ENCODE results near the gene SEC14L1.

Gene SEC14L1

DNA sequence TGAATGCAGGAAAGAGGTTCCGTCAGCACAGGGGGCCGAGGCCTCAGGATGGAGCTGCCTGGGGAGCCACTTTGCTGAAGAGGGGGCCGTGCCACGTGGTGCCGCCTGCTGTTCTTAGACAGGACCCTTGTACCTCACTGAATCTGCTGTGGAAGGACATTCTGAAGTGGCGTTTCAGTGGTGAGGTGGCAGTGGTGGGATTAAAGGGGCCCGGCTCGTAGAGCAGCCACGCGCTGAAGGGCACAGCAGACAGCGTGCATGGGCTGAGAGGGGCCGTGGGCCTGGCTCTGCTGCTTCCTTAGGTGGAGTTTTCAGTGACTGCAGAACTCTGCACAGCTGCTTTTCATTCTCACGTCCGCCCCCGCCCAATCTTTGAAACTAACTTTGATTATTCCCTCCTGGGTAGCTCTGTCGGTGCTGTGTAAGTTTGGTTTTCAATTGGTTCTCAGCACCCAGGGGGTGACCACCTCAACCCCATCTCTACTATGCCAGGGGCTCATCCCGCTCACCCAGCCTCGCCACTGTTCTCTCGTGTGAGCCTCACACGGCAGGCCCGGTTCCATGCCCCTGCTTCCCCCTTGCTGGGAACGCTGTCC is 70.3 kb downstream of the SEC14L1 start:
- H3K9me3 ChIP-seq (ENCODE audit: control insufficient read depth, insufficient read depth, low read depth, low read length), result no peaks in the 10 kb centered on the region
- POLR2A ChIA-PET, result no interaction called here
- H3K36me3 ChIP-seq (ENCODE audit: control insufficient read depth in 2 of 2, insufficient read depth in 1 of 2, low read length in 2 of 2), result peaks cover 19 to 88% of the 10 kb centered on the region in 2 experiments; a peak in 2 of 3 replicates
- 0 out of 2 replicates have a peak, but pooled peaks cover 2% of the 10 kb centered on the region for H3K4me1 ChIP-seq (ENCODE audit: control insufficient read depth, insufficient read depth, low read length)
- CTCF ChIA-PET, result interaction anchor here (1.1 kb wide), 1 partner anchor 343 kb away, joined by 3 read pairs; the partner anchor contains the start of gene MGAT5B
- no peak overlapping the region for H3K4me3 ChIP-seq (ENCODE audit: low read depth, low read length)
- H3K27ac ChIP-seq (ENCODE audit: extremely low read depth, low read depth, low read length), result no peak overlapping the region
- TF ChIP-seq YY1 (tag by site-specific recombination; IDR thresholded peaks at IDR 0.05), result no peak

DNA sequence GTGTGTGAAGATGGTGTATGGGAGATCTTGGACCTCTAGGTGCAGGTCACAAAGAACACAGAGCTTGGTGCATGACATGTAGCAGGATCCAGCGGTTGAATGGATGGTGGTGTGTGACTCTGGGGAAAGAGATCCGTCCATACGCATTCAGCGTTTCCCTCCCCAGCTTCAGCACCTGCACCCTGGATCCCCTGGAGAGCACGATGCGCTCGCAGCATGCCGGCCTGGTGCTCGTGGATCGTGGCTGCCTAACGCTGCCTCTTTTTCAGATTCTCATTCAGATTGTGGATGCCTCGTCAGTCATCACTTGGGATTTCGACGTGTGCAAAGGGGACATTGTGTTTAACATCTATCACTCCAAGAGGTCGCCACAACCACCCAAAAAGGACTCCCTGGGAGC is 70.9 kb downstream of the SEC14L1 start:
- Histone ChIP-seq H3K36me3 (ENCODE audit: control insufficient read depth in 2 of 2, insufficient read depth in 1 of 2, low read length in 2 of 2) (peaks cover 14 to 88% of the 10 kb centered on the region in 2 experiments), H3K27ac (ENCODE audit: extremely low read depth, low read depth, low read length) (no peak overlapping the region), H3K4me1 (ENCODE audit: control insufficient read depth, insufficient read depth, low read length) (0 out of 2 replicates have a peak, but pooled peaks cover 2% of the 10 kb centered on the region), H3K4me3 (ENCODE audit: low read depth, low read length) (no peak overlapping the region), H3K9me3 (ENCODE audit: control insufficient read depth, insufficient read depth, low read depth, low read length) (no peaks in the 10 kb centered on the region)
- TF ChIP-seq ZNF114 (tag by site-specific recombination; IDR thresholded peaks at IDR 0.05) (no peak), FEZF1 (tag by site-specific recombination; IDR thresholded peaks at IDR 0.05) (no peak), ZNF416 (tag by site-specific recombination; IDR thresholded peaks at IDR 0.05) (no peak), RBAK (tag by site-specific recombination; IDR thresholded peaks at IDR 0.05) (no peak), ZFHX2 (tag by site-specific recombination; conservative IDR thresholded peaks at IDR 0.05) (no peak), ZNF221 (tag by site-specific recombination; IDR thresholded peaks at IDR 0.05; ENCODE audit: borderline replicate concordance) (no peak), KLF8 (tag by site-specific recombination; IDR thresholded peaks at IDR 0.05) (no peak), ZNF558 (tag by site-specific recombination; IDR thresholded peaks at IDR 0.05) (no peak), ZNF521 (tag by site-specific recombination; IDR thresholded peaks at IDR 0.05) (no peak), ZNF354C (tag by site-specific recombination; IDR thresholded peaks at IDR 0.05; ENCODE audit: borderline replicate concordance, low read depth) (no peak), ZNF404 (tag by site-specific recombination; IDR thresholded peaks at IDR 0.05) (no peak), ZNF48 (tag by site-specific recombination; IDR thresholded peaks at IDR 0.05) (no peak), ZNF341 (tag by site-specific recombination; IDR thresholded peaks at IDR 0.05; ENCODE audit: low read depth) (no peak), ZNF624 (tag by site-specific recombination; IDR thresholded peaks at IDR 0.05) (no peak)
- TF ChIP-seq, protein P1, sequence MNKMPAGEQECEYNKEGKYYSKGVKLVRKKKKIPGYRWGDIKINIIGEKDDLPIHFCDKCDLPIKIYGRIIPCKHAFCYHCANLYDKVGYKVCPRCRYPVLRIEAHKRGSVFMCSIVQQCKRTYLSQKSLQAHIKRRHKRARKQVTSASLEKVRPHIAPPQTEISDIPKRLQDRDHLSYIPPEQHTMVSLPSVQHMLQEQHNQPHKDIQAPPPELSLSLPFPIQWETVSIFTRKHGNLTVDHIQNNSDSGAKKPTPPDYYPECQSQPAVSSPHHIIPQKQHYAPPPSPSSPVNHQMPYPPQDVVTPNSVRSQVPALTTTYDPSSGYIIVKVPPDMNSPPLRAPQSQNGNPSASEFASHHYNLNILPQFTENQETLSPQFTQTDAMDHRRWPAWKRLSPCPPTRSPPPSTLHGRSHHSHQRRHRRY (tag by site-specific recombination; IDR thresholded peaks at IDR 0.05), result no peak
- TF ChIP-seq, protein P2, sequence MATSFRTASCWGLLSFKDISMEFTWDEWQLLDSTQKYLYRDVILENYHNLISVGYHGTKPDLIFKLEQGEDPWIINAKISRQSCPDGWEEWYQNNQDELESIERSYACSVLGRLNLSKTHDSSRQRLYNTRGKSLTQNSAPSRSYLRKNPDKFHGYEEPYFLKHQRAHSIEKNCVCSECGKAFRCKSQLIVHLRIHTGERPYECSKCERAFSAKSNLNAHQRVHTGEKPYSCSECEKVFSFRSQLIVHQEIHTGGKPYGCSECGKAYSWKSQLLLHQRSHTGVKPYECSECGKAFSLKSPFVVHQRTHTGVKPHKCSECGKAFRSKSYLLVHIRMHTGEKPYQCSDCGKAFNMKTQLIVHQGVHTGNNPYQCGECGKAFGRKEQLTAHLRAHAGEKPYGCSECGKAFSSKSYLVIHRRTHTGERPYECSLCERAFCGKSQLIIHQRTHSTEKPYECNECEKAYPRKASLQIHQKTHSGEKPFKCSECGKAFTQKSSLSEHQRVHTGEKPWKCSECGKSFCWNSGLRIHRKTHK (tag by site-specific recombination; IDR thresholded peaks at IDR 0.05), result no peak
- ChIA-PET POLR2A (interaction anchor here (0.9 kb wide), 1 partner anchor 18 kb away, joined by 3 read pairs; no protein-coding TSS in a partner anchor), CTCF (no interaction called here)

DNA sequence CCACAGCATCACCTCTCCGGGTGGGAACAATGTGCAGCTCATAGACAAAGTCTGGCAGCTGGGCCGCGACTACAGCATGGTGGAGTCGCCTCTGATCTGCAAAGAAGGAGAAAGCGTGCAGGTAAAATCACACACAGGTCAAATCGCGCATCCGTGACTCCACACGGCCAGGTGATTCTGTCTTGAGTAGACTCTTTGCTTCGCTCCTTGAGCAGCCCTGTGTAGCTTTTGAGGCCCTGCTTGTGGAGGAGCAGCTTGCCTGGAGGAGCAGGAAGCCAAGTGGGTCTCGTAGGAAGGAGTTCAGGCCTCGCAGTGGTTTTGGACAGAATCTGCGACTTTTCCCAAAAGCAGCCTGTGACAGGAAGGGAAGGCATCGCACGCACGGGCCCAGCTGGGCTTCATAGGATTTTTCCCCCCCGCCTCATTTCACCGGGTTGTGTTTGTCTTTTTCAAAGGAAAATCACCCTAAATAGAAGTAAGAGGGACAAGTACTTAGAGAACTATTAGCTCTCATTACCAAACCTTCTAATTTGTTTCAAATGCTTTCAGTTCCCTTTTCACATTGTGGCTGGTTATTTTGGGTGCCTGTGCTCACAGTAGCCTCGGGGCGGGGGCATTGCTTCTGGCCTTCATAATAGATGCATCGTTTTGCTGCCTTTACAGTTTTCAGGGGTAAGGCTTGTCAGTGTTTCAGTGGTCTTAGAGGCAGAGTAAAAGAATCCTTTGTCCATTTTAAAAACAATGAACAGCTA is 71.5 kb downstream of the SEC14L1 start:
- no peaks in the 10 kb centered on the region for H3K9me3 ChIP-seq (ENCODE audit: control insufficient read depth, insufficient read depth, low read depth, low read length)
- H3K36me3 ChIP-seq (ENCODE audit: control insufficient read depth in 2 of 2, insufficient read depth in 1 of 2, low read length in 2 of 2), result peaks cover 16 to 90% of the 10 kb centered on the region in 2 experiments
- H3K4me3 ChIP-seq (ENCODE audit: low read depth, low read length), result no peak overlapping the region
- POLR2A ChIA-PET, result interaction anchor here (0.9 kb wide), 1 partner anchor 17 kb away, joined by 3 read pairs; no protein-coding TSS in a partner anchor
- H3K27ac ChIP-seq (ENCODE audit: extremely low read depth, low read depth, low read length), result no peak overlapping the region
- CTCF ChIA-PET, result no interaction called here
- 0 out of 2 replicates have a peak, but pooled peaks cover 2% of the 10 kb centered on the region for H3K4me1 ChIP-seq (ENCODE audit: control insufficient read depth, insufficient read depth, low read length)
- TF ChIP-seq GLI4 (tag by site-specific recombination; IDR thresholded peaks at IDR 0.05) (no peak), SETDB1 (IDR thresholded peaks at IDR 0.05; ENCODE audit: insufficient read length, low read length) (no peak), ZFP3 (tag by site-specific recombination; IDR thresholded peaks at IDR 0.05; ENCODE audit: low read depth) (no peak), ZNF366 (tag by site-specific recombination; conservative IDR thresholded peaks at IDR 0.05) (no peak), ZNF48 (tag by site-specific recombination; IDR thresholded peaks at IDR 0.05) (no peak), OSR2 (tag by site-specific recombination; IDR thresholded peaks at IDR 0.05) (no peak)
- TF ChIP-seq, protein P3, sequence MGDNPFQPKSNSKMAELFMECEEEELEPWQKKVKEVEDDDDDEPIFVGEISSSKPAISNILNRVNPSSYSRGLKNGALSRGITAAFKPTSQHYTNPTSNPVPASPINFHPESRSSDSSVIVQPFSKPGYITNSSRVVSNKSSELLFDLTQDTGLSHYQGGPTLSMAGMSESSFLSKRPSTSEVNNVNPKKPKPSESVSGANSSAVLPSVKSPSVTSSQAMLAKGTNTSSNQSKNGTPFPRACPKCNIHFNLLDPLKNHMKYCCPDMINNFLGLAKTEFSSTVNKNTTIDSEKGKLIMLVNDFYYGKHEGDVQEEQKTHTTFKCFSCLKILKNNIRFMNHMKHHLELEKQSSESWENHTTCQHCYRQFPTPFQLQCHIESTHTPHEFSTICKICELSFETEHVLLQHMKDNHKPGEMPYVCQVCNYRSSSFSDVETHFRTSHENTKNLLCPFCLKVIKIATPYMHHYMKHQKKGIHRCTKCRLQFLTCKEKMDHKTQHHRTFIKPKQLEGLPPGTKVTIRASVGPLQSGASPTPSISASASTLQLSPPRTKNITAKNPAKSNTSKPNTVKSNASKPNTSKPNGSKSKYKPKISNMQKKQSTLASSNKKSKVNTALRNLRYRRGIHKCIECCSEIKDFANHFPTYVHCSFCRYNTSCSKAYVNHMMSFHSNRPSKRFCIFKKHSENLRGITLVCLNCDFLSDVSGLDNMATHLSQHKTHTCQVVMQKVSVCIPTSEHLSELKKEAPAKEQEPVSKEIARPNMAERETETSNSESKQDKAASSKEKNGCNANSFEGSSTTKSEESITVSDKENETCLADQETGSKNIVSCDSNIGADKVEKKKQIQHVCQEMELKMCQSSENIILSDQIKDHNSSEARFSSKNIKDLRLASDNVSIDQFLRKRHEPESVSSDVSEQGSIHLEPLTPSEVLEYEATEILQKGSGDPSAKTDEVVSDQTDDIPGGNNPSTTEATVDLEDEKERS (tag by site-specific recombination; IDR thresholded peaks at IDR 0.05), result no peak
- TF ChIP-seq, protein P4, sequence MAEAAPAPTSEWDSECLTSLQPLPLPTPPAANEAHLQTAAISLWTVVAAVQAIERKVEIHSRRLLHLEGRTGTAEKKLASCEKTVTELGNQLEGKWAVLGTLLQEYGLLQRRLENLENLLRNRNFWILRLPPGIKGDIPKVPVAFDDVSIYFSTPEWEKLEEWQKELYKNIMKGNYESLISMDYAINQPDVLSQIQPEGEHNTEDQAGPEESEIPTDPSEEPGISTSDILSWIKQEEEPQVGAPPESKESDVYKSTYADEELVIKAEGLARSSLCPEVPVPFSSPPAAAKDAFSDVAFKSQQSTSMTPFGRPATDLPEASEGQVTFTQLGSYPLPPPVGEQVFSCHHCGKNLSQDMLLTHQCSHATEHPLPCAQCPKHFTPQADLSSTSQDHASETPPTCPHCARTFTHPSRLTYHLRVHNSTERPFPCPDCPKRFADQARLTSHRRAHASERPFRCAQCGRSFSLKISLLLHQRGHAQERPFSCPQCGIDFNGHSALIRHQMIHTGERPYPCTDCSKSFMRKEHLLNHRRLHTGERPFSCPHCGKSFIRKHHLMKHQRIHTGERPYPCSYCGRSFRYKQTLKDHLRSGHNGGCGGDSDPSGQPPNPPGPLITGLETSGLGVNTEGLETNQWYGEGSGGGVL (tag by site-specific recombination; IDR thresholded peaks at IDR 0.05), result no peak
